ENCODE data around the gene MFRP. TPM values are rescaled to one million over a fixed set of nuclear protein-coding genes. Genes with fewer than 3 reads are reported as not detected.
A peak's percentile ranks its signal among the peaks of the same experiment; 100 is the strongest.

MFRP gene
- total and polyA plus RNA-seq, 9 of the 15 experiments (the other 6 are each of a cell fraction or from before 2014, with no cell fraction given), result not detected

DNA sequence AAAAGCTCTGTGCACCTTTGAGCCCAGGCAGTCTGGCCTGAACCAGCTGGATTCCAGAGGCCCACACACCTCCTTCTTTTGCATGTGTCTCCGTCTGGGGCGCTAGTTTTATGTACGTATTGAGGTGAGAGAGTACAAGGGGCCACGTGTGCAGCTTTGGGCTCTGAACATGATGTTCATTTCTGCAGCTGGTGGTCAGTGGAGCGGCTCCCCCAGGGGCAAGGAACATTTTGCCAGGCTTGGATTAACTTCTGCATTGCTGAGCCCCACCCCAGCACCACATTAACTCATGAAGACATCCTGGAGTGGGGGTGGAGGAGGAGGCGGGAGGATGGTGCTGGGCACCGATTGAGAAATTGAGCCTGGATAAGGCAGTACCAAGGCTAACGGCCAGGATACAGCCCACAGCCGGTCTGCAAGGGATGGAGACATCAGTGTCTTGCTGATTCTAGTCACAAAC is 21.2 kb upstream of the MFRP start:
- no peak overlapping the region for H3K4me3 ChIP-seq
- no peaks in the 10 kb centered on the region for H3K27me3 ChIP-seq (ENCODE audit: control insufficient read depth in 2 of 2, insufficient read depth in 2 of 2, low read length in 2 of 2)
- ChIA-PET CTCF (ENCODE audit: low intra/inter-chr PET ratio) (interaction anchor here (0.7 to 0.9 kb wide), 2 partner anchors 12 to 15 kb away, joined by 3 read pairs; no protein-coding TSS in a partner anchor), POLR2A (interaction anchor here (0.6 to 2.8 kb wide), 4 partner anchors 9 to 194 kb away, joined by 3 to 34 read pairs (median 3); partner anchors contain the start of gene USP2)
- H4K20me1 ChIP-seq (replicated peaks; ENCODE audit: control insufficient read depth, insufficient read depth, low read length), result no peaks in the 10 kb centered on the region
- BruUV-seq (replicated peaks), result no TSS peak
- 62% methylated on average over 9 of the region's 9 CpGs for WGBS (ENCODE audit: insufficient coverage, low coverage, missing lambda C conversion rate)
- peak overlapping the region in 1 of 2 experiments; percentile 70; a peak in 2 of 4 replicates for H3K9ac ChIP-seq (ENCODE audit: insufficient read depth in 1 of 2, low read depth in 2 of 2, low read length in 2 of 2)
- H3K36me3 ChIP-seq (ENCODE audit: control insufficient read depth, insufficient read depth, low read length), result peaks cover 13% of the 10 kb centered on the region; the same call in 1 of the 3 replicates
- H2AFZ ChIP-seq (ENCODE audit: low read depth, low read length), result no peak overlapping the region
- H3K9me1 ChIP-seq (ENCODE audit: control insufficient read depth, insufficient read depth, low read length), result peaks cover under 1% of the 10 kb centered on the region
- H3K4me1 ChIP-seq (replicated peaks in 1 of 2; ENCODE audit: control insufficient read depth in 2 of 2, insufficient read depth in 2 of 2, low read length in 2 of 2), result peaks cover 61% of the 10 kb centered on the region in 2 experiments
- H3K27ac ChIP-seq (ENCODE audit: extremely low read depth, low read depth, low read length), result no peak overlapping the region; the same call in 2 of the 3 replicates
- DNase-seq (ENCODE audit: extremely low read depth in 1 of 4, low spot score in 3 of 4) (no peak), FAIRE-seq (no peak), ATAC-seq (no peak)
- peak overlapping the region; percentile 68; the same call in 1 of the 2 replicates for H3K4me2 ChIP-seq (ENCODE audit: insufficient read depth, low read length)
- TF ChIP-seq ELF4 (CRISPR knock-in tag; IDR thresholded peaks at IDR 0.05), result no peak
- TF ChIP-seq KLF13 (tag; IDR thresholded peaks at IDR 0.05; ENCODE audit: borderline replicate concordance, low read depth), result no peak
- TF ChIP-seq, protein P1, sequence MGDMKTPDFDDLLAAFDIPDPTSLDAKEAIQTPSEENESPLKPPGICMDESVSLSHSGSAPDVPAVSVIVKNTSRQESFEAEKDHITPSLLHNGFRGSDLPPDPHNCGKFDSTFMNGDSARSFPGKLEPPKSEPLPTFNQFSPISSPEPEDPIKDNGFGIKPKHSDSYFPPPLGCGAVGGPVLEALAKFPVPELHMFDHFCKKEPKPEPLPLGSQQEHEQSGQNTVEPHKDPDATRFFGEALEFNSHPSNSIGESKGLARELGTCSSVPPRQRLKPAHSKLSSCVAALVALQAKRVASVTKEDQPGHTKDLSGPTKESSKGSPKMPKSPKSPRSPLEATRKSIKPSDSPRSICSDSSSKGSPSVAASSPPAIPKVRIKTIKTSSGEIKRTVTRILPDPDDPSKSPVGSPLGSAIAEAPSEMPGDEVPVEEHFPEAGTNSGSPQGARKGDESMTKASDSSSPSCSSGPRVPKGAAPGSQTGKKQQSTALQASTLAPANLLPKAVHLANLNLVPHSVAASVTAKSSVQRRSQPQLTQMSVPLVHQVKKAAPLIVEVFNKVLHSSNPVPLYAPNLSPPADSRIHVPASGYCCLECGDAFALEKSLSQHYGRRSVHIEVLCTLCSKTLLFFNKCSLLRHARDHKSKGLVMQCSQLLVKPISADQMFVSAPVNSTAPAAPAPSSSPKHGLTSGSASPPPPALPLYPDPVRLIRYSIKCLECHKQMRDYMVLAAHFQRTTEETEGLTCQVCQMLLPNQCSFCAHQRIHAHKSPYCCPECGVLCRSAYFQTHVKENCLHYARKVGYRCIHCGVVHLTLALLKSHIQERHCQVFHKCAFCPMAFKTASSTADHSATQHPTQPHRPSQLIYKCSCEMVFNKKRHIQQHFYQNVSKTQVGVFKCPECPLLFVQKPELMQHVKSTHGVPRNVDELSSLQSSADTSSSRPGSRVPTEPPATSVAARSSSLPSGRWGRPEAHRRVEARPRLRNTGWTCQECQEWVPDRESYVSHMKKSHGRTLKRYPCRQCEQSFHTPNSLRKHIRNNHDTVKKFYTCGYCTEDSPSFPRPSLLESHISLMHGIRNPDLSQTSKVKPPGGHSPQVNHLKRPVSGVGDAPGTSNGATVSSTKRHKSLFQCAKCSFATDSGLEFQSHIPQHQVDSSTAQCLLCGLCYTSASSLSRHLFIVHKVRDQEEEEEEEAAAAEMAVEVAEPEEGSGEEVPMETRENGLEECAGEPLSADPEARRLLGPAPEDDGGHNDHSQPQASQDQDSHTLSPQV (IDR thresholded peaks at IDR 0.05), result no peak
- TF ChIP-seq FOS (IDR thresholded peaks at IDR 0.05; ENCODE audit: extremely low read depth, insufficient read length), result no peak
- TF ChIP-seq CTCFL (IDR thresholded peaks at IDR 0.05; ENCODE audit: borderline replicate concordance, insufficient read depth, low read depth, low read length, poor library complexity, severe bottlenecking), result no peak
- TF ChIP-seq NR2F6 (CRISPR knock-in tag; IDR thresholded peaks at IDR 0.05), result no peak
- TF ChIP-seq ZBTB1 (CRISPR knock-in tag; IDR thresholded peaks at IDR 0.05; ENCODE audit: borderline replicate concordance, low read depth), result no peak
- no peak for TF ChIP-seq ZNF354B (CRISPR knock-in tag; IDR thresholded peaks at IDR 0.05)
- TF ChIP-seq GTF2F1 (IDR thresholded peaks at IDR 0.05; ENCODE audit: low read depth, low read length), result no peak
- no peak for TF ChIP-seq HNRNPLL (IDR thresholded peaks at IDR 0.05; ENCODE audit: low read depth, low read length, poor library complexity, severe bottlenecking)
- TF ChIP-seq CREB1 (IDR thresholded peaks at IDR 0.05), result no peak
- TF ChIP-seq CREB1 (CRISPR knock-in tag; IDR thresholded peaks at IDR 0.05), result no peak
- no peak for TF ChIP-seq JUND (IDR thresholded peaks at IDR 0.05; ENCODE audit: borderline replicate concordance, low read depth, low read length)
- no peak for TF ChIP-seq JUND (tag; IDR thresholded peaks at IDR 0.05; ENCODE audit: borderline replicate concordance, low read depth, low read length)
- TF ChIP-seq PRPF4 (IDR thresholded peaks at IDR 0.05; ENCODE audit: insufficient read depth, low read depth, low read length, poor library complexity, severe bottlenecking), result no peak
- no peak for TF ChIP-seq EP300 (IDR thresholded peaks at IDR 0.05; ENCODE audit: low read length)
- in situ Hi-C loops (cut with MboI) (no loop called here), intact Hi-C loops (cut with micrococcal nuclease) (no loop called here)
- H3K9me3 ChIP-seq (replicated peaks; ENCODE audit: control insufficient read depth, insufficient read depth, low read depth, low read length), result no peaks in the 10 kb centered on the region
- H3K79me2 ChIP-seq (ENCODE audit: control insufficient read depth, insufficient read depth, low read length), result peaks cover 12% of the 10 kb centered on the region; the same call in 2 of the 3 replicates

Measured in K562 (cell line).